ENCODE measurements around the gene HOXA7. TPM values are rescaled to one million over a fixed set of nuclear protein-coding genes. Genes with fewer than 3 reads are reported as not detected.
A peak's percentile ranks its signal among the peaks of the same experiment; 100 is the strongest.

HOXA7 gene
- total and polyA plus RNA-seq, 2 of the 8 experiments (the other 6 are each of a cell fraction or from before 2014, with no cell fraction given), result 0.03 TPM; not detected in 1

GRCh38 chr7:27192546-27193334, 36.3 kb upstream of the HOXA7 start:
- Histone ChIP-seq H3K18ac (ENCODE audit: extremely low read depth, low read length) (no peak overlapping the region), H3K4me2 (ENCODE audit: insufficient read depth in 1 of 2, low read depth in 2 of 2, low read length in 2 of 2) (peak overlapping the region in 1 of 2 experiments; percentile 18; a peak in 1 of 4 replicates), H3K4ac (replicated peaks; ENCODE audit: insufficient read length, low read depth, low read length) (no peak overlapping the region), H3K23ac (ENCODE audit: insufficient read length) (no peak overlapping the region), H3K79me1 (ENCODE audit: low read depth, low read length) (no peaks in the 10 kb centered on the region), H3K79me2 (ENCODE audit: control insufficient read depth in 1 of 2, insufficient read depth in 2 of 2, low read length in 2 of 2) (no peaks in the 10 kb centered on the region), H3K36me3 (ENCODE audit: control insufficient read depth in 2 of 4, insufficient read depth in 4 of 4, low read length in 3 of 4) (peaks cover 0 to 11% (median 0%) of the 10 kb centered on the region in 4 experiments; a peak in 1 of 8 replicates), H4K5ac (ENCODE audit: insufficient read length, low read depth, low read length) (no peak overlapping the region), H4K91ac (replicated peaks; ENCODE audit: insufficient read length, low read length) (no peak overlapping the region), H2BK5ac (ENCODE audit: low read depth, low read length) (no peak overlapping the region), H3K27ac (ENCODE audit: low read depth, low read length) (no peak overlapping the region), H3K56ac (replicated peaks; ENCODE audit: insufficient read length, low read depth, low read length) (no peak overlapping the region), H3K9me3 (ENCODE audit: insufficient read depth in 2 of 2, low read depth in 1 of 2, low read length in 1 of 2) (peaks cover 0 to 3% of the 10 kb centered on the region in 2 experiments; a peak in 1 of 4 replicates), H2BK120ac (replicated peaks; ENCODE audit: low read depth, low read length) (no peak overlapping the region), H2BK20ac (ENCODE audit: low read length) (no peak overlapping the region), H3K9ac (replicated peaks in 1 of 4; ENCODE audit: extremely low read depth in 1 of 4, low read depth in 3 of 4, low read length in 3 of 4) (no peak overlapping the region), H4K20me1 (replicated peaks in 1 of 2; ENCODE audit: control insufficient read depth in 1 of 2, insufficient read depth in 2 of 2, low read length in 2 of 2) (peaks cover 16 to 47% of the 10 kb centered on the region in 2 experiments), H3K4me1 (replicated peaks in 1 of 4; ENCODE audit: control insufficient read depth in 3 of 4, insufficient read depth in 4 of 4, low read length in 3 of 4) (peaks cover 0 to 17% (median 12%) of the 10 kb centered on the region in 4 experiments; a peak in 5 of 7 replicates), H2AFZ (ENCODE audit: low read length) (no peak overlapping the region), H2BK15ac (ENCODE audit: low read length) (no peak overlapping the region), H3K14ac (ENCODE audit: insufficient read length) (no peak overlapping the region), H4K8ac (ENCODE audit: extremely low read depth, insufficient read depth, low read length) (peak overlapping the region; percentile 68; the same call in 1 of the 2 replicates), H2AK5ac (ENCODE audit: low read depth, low read length) (no peak overlapping the region), H3K4me3 (ENCODE audit: extremely low read depth in 1 of 4, insufficient read depth in 2 of 4, low read depth in 3 of 4, low read length in 4 of 4) (peak overlapping the region in 1 of 4 experiments; percentile 26; a peak in 1 of 8 replicates), H2BK12ac (ENCODE audit: low read depth, low read length) (no peak overlapping the region), H3K27me3 (replicated peaks in 1 of 4; ENCODE audit: control insufficient read depth in 3 of 4, extremely low read depth in 1 of 4, insufficient read depth in 3 of 4, low read length in 3 of 4) (peaks cover 83 to 100% (median 95%) of the 10 kb centered on the region in 4 experiments), H3K23me2 (ENCODE audit: low read depth, low read length) (no peaks in the 10 kb centered on the region)
- ChIA-PET POLR2A (ENCODE audit: partially characterized antibody) (interaction anchor here (1.1 kb wide), 1 partner anchor 17 kb away, joined by 3 read pairs; no protein-coding TSS in a partner anchor), CTCF (ENCODE audit: partially characterized antibody) (interaction anchor here (1.1 to 9.1 kb wide), 2 partner anchors 12 to 17 kb away, joined by 3 to 64 read pairs; no protein-coding TSS in a partner anchor)
- peak; percentile 90 for TF ChIP-seq EZH2 (IDR thresholded peaks at IDR 0.05; ENCODE audit: low read depth, low read length, severe bottlenecking)
- TF ChIP-seq, protein P1, sequence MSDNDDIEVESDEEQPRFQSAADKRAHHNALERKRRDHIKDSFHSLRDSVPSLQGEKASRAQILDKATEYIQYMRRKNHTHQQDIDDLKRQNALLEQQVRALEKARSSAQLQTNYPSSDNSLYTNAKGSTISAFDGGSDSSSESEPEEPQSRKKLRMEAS (IDR thresholded peaks at IDR 0.05), result 0 out of 2 replicates have a peak, but pooled peaks have one; percentile 18
- TF ChIP-seq SUZ12 (IDR thresholded peaks at IDR 0.05; ENCODE audit: low read length), result peak; percentile 24
- no peak; the same call in 1 of the 2 replicates for TF ChIP-seq GABPA (IDR thresholded peaks at IDR 0.05; ENCODE audit: borderline replicate concordance, insufficient read depth, low read length)
- TF ChIP-seq, protein P2, sequence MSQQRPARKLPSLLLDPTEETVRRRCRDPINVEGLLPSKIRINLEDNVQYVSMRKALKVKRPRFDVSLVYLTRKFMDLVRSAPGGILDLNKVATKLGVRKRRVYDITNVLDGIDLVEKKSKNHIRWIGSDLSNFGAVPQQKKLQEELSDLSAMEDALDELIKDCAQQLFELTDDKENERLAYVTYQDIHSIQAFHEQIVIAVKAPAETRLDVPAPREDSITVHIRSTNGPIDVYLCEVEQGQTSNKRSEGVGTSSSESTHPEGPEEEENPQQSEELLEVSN (IDR thresholded peaks at IDR 0.05), result 0 out of 2 replicates have a peak, but pooled peaks have one; percentile 9
- no peak for TF ChIP-seq HDAC2 (IDR thresholded peaks at IDR 0.05; ENCODE audit: borderline replicate concordance in 1 of 2, low read depth in 2 of 2, low read length in 2 of 2)
- no peak for TF ChIP-seq POLR2A (IDR thresholded peaks at IDR 0.05; ENCODE audit: control extremely low read depth in 1 of 2, low read depth in 2 of 2, low read length in 2 of 2)
- DNase-seq (ENCODE audit: low read depth in 1 of 2, low spot score in 2 of 2) (peak in 1 of 2 experiments; percentile 68), FAIRE-seq (no peak)
- 9% methylated on average over 48 of the region's 78 CpGs; no CpG with 5 or more reads in 1 of the 2 experiments for WGBS, 2 experiments (ENCODE audit: extremely low coverage in 1 of 2, insufficient coverage in 1 of 2, insufficient read length in 1 of 2, insufficient replicate concordance in 2 of 2, low coverage in 1 of 2, low lambda C conversion rate in 2 of 2, missing lambda C conversion rate in 1 of 2)

Data from H1 (cell line).